HS-5 (cell line): Measurements from ENCODE around the gene PACSIN3.

ENCODE experiments used
- DNase-seq: peaks from one replicate; pipeline ENCODE4 v3.0.0-alpha.2; 2012; ENCODE audit warnings: low read depth

Gene PACSIN3

DNA sequence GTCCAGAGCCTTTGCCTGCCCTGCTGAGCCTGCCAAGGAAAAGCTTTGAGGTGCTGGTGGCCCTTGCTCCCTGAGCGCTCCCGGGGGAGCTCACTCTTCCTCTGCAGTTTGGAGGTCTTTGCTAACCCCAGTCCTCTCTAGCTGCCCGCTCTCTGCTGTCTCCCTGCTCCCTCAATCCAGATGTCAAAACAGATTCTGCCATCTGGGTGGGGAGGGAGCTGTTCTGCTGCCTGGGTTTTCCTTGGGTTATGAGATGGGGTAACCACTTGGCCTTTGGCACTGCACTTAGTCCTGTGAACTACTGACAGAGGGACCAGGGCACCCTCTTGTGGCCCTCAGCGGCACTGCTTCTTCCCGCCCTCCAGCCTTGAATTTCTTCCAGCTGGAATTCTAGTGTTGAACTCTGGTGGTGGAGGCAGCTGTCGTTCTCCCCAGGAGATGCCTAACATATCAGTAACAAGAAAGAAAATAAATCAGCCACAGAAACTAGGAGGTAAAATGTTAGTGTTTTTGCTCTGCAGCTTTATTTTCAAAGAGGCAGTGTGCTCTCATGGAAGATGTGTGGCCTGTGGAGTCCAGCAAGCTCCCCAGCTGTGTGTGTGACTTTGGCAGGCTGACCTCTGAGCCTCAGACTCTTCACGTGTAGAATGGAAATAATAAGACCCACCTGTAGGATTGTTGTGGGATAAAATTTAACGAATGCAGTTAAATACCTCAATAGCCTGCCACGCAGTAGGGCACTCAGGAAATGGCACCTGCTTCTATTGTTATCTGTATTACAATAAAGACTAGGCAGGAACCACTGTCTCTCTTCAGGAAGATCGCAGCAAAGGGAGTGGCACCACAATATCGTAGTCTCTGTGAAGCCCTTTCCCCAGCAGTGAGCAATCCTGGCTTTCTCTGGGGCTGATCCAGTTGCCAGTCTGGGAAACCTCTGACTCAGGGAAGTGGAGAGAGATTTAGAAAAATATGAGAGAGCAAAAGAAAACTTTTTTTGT, 33.0 kb downstream of the PACSIN3 start:
- DNase-seq, result peak; percentile 39

DNA sequence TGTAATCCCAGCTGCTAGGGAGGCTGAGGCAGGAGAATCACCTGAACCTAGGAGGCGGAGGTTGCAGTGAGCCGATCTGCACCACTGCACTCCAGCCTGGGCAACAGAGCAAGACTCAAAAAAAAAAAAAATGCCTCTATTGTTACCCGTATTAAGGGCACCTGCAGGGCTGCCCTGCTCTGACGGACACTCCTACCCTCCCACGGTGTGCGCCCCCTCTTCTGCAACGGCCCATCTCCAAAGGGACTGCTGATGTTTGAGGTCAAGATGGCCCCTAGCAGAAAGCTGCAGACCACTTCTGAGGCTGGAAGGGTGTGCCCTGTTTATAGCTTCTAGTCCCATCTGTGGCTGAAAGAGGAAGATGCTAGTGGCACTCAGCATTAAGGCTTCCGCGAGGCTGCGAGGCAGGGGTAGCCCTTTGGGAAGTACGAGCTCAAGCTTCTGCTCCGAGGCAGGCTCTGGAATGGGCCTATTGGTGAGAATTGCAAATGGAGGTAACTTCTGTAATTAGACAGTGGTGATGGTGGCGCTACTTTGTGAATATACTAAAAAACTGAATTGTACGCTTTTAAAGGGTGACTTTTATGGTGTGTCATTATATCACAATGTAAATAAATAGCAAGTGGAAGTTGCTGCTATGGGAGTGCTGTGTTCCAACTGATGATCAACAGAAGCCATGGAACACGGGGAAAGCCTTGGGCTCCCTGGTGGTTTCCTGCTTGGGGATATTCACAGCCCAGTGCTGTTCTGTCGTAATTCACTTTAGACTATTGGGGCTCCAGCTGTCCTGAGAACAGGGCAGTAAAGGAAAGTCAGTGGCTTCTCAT, 33.9 kb downstream of the PACSIN3 start:
- no peak for DNase-seq

DNA sequence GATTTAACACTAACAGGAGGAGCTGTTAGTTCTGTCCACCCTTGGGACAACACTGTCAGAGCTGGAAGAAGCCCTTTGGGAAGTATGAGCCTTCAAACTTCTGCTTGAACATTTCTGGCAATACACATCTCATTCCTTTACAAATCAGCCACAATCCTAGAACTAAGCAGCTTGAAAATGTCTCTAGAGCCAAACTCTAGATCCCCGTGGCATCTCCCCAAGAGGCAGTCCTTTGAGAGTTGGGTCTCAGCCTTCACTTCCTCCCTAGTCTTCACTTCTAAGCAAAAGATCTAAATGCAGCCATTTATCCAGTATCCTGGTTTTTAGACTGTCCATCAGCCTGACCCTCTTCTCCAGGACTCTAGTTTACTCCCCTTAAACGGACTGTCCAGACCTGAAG, 36.5 kb downstream of the PACSIN3 start:
- DNase-seq, result no peak

DNA sequence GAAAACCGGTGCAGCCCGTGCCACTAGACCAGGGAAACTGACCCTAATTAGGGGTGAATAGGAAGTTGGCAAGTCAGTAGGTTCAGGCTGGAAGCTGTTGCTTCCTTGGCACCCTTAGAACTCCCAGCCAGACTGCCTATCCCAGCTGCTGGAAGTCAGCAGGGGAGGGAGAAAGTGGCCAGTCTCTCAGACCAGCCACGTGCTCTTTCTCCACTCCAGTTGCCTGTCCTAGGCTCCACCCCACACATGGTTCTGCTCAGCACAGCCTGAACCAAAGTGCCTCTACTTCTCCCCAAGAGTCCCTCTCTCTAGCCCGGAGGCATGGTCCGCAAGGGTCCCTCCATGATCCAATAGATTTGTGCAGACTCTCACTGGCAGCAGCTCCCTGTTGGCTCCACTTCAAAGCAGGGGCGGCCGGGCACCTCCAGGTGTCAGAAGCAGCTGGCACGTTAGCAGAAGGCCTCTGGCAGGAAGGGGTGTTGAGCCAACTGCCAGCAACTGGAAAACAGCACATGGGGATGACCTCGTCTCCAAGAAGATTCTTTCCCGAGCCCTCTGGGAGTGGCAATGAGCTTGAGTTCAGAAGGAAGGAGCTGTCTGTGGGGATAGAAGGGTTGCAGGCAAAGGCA, 37.2 kb downstream of the PACSIN3 start:
- no peak for DNase-seq

DNA sequence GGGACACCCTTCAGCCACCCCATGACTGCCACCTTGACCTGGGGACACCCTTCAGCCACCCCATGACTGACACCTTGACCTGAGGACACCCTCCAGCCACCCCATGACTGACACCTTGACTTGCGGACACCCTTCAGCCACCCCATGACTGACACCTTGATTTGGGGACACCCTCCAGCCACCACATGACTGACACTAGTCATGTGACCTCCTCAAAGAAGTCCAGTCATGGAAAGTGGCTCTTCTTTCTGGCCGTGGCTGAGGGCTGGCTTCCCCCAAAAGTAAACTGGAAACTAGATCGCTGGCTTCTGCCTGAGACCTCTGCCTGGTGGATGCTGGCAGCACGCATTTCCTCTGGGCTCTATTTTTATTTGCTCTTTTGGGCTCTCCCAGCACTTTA, 38.0 kb downstream of the PACSIN3 start:
- no peak for DNase-seq

DNA sequence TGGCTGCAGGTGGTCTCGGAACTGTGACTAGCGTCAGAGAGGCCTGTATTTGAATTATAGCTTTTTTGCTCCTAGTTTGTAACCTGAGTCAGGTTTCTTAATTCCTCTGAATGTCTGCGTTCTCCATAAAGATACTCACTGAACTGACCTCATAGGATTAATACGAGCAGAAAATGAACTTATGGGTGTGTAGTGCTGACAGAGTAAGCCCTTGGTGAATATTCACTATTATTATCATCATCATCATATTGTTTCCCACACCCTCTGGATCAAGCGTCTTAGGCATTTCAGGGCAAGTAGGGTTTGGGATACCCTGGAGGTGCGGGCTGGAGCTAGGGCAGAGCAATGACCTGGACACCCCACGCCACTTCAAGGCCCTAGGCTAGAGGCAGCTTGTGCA, 38.6 kb downstream of the PACSIN3 start:
- no peak for DNase-seq

DNA sequence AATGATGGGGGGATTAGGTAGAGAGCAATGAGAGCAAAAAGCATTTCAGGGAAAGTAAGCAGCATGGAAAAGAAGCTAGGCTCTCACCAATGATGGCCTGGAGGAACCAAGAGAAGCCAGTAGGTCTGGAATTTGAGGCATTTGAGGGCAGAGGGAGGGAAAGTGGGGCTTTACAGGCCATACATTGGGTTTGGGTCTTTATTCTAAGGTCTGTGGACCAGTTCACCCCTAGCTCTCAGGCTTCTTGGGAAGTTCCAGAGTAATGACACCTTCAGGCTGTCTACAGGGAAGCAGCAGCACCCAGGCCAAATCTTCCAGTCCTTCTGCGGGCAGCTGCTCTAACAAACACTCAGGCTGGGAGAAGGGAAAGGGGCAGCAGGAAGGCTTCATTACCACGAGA, 39.0 kb downstream of the PACSIN3 start:
- DNase-seq, result no peak

DNA sequence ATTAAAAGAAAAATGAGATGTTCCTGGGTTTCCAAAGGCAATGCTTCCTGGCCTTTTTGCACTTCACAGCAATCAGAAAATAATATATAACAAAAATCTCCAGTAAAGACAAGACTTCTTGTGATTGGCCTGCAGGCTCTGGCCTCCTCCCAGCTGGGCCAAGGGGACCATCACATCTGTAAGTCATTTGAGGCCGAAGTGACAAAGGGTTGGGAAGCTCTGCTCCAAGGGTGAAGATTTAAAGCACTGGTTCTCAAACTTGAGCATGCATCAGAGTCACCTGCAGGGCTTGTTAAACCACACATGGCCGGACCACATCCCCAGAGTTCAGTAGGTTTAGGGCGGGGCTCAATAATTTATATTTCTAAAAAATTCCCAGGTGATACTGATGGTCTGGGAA, 41.7 kb downstream of the PACSIN3 start:
- DNase-seq, result no peak

DNA sequence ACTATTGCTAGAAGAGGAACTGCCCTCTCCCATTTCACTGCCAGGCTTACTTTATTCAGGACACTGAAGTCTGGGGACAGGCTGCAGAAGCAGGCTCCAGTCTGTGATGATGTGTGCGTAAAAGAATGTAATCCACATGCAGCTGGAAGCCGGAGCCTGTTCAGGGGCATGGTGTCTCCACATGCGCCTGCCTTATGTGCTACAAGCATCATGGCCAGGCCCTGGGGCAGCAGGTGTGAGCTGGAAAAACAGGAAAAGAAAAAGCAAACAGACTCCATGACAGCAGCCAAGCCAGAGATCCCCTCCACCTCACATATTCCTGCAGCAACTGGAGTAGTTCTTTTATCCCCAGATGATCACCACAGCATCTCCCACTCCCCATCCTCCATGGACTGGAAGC, 42.9 kb downstream of the PACSIN3 start:
- peak; percentile 25 for DNase-seq

DNA sequence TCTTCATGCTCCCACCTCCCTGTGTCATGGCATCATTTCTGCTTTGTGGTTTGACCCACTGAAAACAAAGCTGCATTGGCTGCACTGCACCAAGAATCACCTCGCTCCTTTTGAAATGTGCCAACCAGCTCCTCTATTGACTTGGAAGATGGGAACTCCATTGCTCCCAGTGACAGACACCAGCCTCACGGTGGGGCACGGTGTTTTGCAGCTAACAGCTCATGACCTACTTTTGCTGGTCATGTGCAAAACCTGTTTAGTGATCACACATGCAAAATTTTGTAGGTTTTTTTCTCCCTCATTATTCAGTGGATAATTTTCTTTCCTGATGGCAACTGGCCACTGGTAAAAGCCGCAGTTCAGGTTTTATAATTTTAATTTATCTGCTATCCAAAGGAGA, 46.4 kb downstream of the PACSIN3 start:
- DNase-seq, result no peak

DNA sequence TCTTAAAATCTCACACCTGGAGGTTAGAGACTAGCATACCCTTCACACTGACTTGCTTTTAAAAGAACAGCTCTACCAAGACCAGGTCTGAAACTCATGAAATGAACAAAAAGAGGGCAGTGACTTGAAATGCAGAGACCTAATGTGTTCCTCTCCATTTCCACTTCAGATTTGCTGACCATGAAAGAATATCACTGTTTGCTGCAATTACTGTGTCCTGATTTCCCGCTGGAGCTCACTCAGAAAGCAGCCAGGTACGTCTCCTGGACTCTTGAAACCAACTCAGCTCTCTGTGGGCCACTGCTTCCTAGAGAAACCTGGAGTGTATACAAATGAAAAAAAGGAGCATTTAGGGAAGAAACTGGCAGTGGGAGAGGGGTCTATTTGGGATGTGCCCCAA, 48.8 kb downstream of the PACSIN3 start:
- DNase-seq, result no peak

DNA sequence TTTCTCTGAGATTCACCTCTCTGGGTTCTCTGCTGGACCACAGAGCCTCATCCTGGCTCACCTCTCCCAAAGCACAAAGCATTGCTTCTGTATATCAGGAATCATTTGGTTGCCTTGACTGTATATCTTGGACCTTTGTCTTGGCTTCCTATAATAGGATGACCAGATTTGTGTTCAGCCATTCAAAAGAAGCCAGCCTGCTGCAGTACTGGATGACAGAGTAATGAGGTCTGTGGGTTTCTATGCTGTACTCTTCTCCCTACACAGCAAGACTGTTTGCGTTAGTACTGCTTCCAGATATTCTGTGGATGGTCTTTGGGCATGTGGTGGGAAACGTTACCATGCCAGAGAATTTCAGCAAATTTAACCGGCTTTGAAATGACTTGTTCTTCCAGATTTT, 49.3 kb downstream of the PACSIN3 start:
- no peak for DNase-seq

DNA sequence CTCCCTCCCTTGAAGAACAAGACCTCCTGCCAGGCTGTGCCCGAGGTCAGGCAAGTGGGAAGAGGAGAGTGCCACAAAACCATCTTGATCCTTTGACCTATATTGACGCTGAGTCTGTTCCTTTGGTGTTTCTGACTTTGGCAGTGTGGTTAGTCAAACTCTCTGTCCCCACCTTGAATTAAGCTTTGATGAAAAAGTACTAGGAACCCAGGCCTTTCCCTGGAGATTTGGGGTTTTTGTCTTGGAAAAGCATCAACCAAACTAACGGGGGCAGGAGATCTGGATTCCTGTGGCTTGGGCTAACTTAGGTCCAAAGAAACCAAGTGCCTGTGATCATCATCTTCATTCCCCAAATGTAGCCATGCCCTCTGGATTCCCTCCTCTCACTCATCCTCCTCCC, 49.9 kb downstream of the PACSIN3 start:
- DNase-seq, result no peak

DNA sequence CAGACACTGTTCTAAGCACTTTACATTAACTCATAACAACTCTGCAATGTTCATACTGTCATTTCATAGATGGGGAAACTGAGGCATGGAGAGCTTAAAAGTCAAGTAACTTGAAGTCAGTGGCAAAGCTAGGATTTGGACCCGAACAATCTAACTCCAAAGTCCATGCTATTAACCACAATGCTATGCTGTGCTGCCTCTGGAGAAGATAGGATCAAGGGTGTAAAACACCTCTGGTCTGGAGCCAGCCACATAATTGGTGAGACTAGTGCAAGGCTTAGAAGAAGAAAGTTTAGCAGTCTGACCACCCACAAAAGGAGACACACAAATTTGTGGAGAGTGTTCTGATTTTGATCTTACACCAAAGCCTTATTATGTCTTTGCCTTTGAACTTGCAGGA, 53.3 kb downstream of the PACSIN3 start:
- no peak for DNase-seq

DNA sequence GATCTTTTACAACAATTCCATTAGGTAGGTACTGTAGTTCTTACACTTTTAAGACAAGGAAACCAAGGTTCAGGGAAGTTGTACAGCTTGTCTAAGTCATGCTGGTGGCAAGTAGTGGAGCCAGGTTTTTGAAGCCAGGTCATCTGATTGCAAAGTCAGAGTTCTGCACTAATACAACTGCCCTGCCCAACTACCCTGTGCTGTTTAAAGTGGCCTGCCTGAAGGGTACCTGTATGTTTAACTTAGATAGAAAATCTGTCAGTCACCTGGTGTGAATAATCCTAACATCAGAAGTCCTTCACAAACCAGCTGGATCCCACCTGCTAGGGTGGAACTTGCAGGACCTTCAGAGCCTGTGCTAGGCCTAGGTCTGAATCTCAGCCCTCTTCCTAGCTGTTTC, 53.7 kb downstream of the PACSIN3 start:
- no peak for DNase-seq

DNA sequence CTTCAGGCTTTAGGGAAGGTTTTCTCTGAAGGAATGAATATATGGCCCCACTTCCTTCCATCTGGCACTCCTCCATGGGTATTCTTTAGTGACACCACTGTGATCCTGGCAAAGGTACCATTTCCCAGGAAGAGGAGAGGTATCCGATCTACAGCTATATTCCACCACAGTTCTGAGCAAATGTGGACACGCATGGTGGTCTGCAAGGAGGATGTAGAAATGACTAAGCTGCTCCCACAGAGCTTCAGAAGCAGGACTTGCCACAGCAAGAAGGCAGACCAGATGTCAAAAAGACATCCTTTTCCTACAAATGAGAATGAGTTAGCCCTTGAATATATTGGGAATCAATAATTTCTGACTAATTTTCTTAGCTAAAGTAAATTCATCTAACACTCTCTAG, 55.1 kb downstream of the PACSIN3 start:
- DNase-seq, result no peak

DNA sequence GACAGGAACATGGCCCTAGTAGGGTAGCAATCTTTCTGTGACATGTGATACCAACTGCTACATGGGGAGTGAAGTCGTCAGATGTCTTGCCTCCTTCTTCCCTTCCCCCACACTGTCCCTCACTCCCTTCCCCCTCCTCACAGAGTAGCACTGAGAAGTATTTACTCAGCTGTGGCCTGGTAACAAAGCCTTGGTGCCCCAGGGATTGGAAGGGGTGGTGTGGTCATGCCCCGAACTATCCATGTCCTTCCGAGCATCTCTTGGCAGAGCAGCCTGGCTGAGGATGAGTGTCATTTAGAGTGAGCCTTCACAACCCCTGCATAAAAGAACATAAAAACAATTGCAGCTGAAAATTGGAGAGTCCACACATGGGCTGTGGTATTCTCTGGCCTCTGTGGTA, 55.7 kb downstream of the PACSIN3 start:
- no peak for DNase-seq
